HepG2 (cell line): ENCODE data around the gene TREX2. TPM values are rescaled to one million over a fixed set of nuclear protein-coding genes. Genes with fewer than 3 reads are reported as not detected.

Experiments
- ATAC-seq: fragments of 200-7000 bp; cut with Tn5 transposase; 3 replicates; pipeline ENCODE4 v1.9.1; 2020; ENCODE audit warnings: mild to moderate bottlenecking, moderate library complexity
- BruUV-seq: library from RNA; stranded (reverse); fragments of 400-500 nt; replicated peaks from 2 replicates; lab custom pipeline; 2021; lab: Mats Ljungman, UMichigan
- CTCF ChIA-PET: fragments of 300-600 bp; formaldehyde crosslinking; extraction: SDS; loops from one replicate; lab custom pipeline; 2021; ENCODE audit warnings: low total read pairs, inconsistent platforms, low intra/inter-chr PET ratio; lab: Yijun Ruan, JAX
- POLR2A ChIA-PET: fragments of 350-600 bp; sonication (Branson Sonifier 250); formaldehyde crosslinking; loops from one replicate; lab custom pipeline; 2020; ENCODE audit warnings: antibody characterized with exemption, inconsistent platforms; lab: Yijun Ruan, JAX
- DNase-seq: peaks from one replicate; pipeline ENCODE4 v3.0.0-alpha.2; 2015; ENCODE audit warnings: low spot score
- FAIRE-seq: peaks from 3 replicates; lab custom pipeline; 2011; peaks lifted over from hg19 to GRCh38; lab: Jason Lieb, UNC
- H2AFZ ChIP-seq: one replicate; pipeline ENCODE4 v1.6.1; 2011; ENCODE audit warnings: low read length, inconsistent platforms
- H3K27ac ChIP-seq: fragments of 300-600 bp; 3 replicates; pipeline ENCODE4 v1.8.0; 2011; ENCODE audit warnings: mixed run types, mild to moderate bottlenecking, mixed read lengths, low read length, inconsistent platforms; ENCODE audit not compliant: insufficient read depth; ENCODE audit errors: extremely low read length
- H3K27me3 ChIP-seq, 2 experiments: fragments of 200-600 bp in 1 of 2; 2 replicates in 1 of 2; 3 replicates in 1 of 2; pipeline versions ENCODE4 v1.6.0 to v1.8.0; 2011; ENCODE audit warnings: low read length in 2 of 2, mild to moderate bottlenecking in 2 of 2, moderate library complexity in 2 of 2, inconsistent platforms in 1 of 2; ENCODE audit not compliant: insufficient read depth in 2 of 2, control insufficient read depth in 1 of 2
- H3K36me3 ChIP-seq, 2 experiments: fragments of 200-600 bp in 1 of 2; replicated peaks in 1 of 2; 2 replicates in 1 of 2; 3 replicates in 1 of 2; pipeline versions ENCODE4 v1.5.1 to v1.8.0; 2011; ENCODE audit warnings: low read length in 2 of 2, inconsistent platforms in 1 of 2; ENCODE audit not compliant: insufficient read depth in 2 of 2, control insufficient read depth in 1 of 2
- H3K4me1 ChIP-seq: 2 replicates; pipeline ENCODE4 v1.5.1; 2012; ENCODE audit warnings: low read length, inconsistent platforms; ENCODE audit not compliant: insufficient read depth
- H3K4me2 ChIP-seq: 2 replicates; pipeline ENCODE4 v1.6.0; 2011; ENCODE audit warnings: low read depth, low read length, inconsistent platforms
- H3K4me3 ChIP-seq, 3 experiments: fragments of 200-600 bp in 1 of 3; sonication (generic), shearing (Covaris generic) in 1 of 3; replicated peaks in 1 of 3; 2 replicates each; pipeline ENCODE4 v1.5.1; 2011 to 2016; ENCODE audit warnings: low read length in 3 of 3, inconsistent platforms in 2 of 3, low read depth in 2 of 3, mild to moderate bottlenecking in 2 of 3, control low read depth in 1 of 3, mixed read lengths in 1 of 3; ENCODE audit not compliant: insufficient read depth in 1 of 3
- H3K79me2 ChIP-seq: one replicate; pipeline ENCODE4 v1.6.1; 2011; ENCODE audit warnings: low read length, inconsistent platforms; ENCODE audit not compliant: insufficient read depth
- H3K9ac ChIP-seq: 2 replicates; pipeline ENCODE4 v1.6.0; 2011; ENCODE audit warnings: mild to moderate bottlenecking, low read depth, low read length, inconsistent platforms; ENCODE audit not compliant: insufficient read depth
- H3K9me3 ChIP-seq: 2 replicates; pipeline ENCODE4 v1.5.1; 2012; ENCODE audit warnings: mild to moderate bottlenecking, low read length
- H4K20me1 ChIP-seq: 2 replicates; pipeline ENCODE4 v1.6.0; 2011; ENCODE audit warnings: inconsistent platforms, mild to moderate bottlenecking, low read length, moderate library complexity; ENCODE audit not compliant: insufficient read depth
- GMEB2 ChIP-seq: IDR thresholded peaks from 2 replicates; pipeline ENCODE4 v1.6.1; 2016; ENCODE audit warnings: missing biosample characterization, missing genetic modification reagents, low read depth
- NFIB ChIP-seq: sonication (generic); formaldehyde crosslinking; IDR thresholded peaks from 2 replicates; pipeline ENCODE4 v1.9.0; 2021; ENCODE audit warnings: missing genetic modification reagents, mild to moderate bottlenecking, borderline replicate concordance
- TOE1 ChIP-seq: sonication (generic); formaldehyde crosslinking; IDR thresholded peaks from 2 replicates; pipeline ENCODE4 v1.4.0; 2020; ENCODE audit warnings: mild to moderate bottlenecking, missing genetic modification reagents
- ZBTB3 ChIP-seq: sonication (generic); formaldehyde crosslinking; IDR thresholded peaks from 2 replicates; pipeline ENCODE4 v1.4.0; 2020; ENCODE audit warnings: low read depth, mild to moderate bottlenecking, moderate library complexity, missing genetic modification reagents, borderline replicate concordance
- ZFY ChIP-seq: sonication (generic); formaldehyde crosslinking; IDR thresholded peaks from 2 replicates; pipeline ENCODE4 v1.4.0; 2020; ENCODE audit warnings: missing genetic modification reagents
- ZNF121 ChIP-seq: sonication (generic); formaldehyde crosslinking; IDR thresholded peaks from 2 replicates; pipeline ENCODE4 v1.5.0; 2020; ENCODE audit warnings: mild to moderate bottlenecking, missing genetic modification reagents
- ZNF143 ChIP-seq: sonication (generic); formaldehyde crosslinking; IDR thresholded peaks from 2 replicates; pipeline ENCODE4 v1.4.0; 2020; ENCODE audit warnings: missing genetic modification reagents
- ZNF230 ChIP-seq: sonication (generic); formaldehyde crosslinking; IDR thresholded peaks from 2 replicates; pipeline ENCODE4 v1.4.0; 2020; ENCODE audit warnings: mild to moderate bottlenecking, missing genetic modification reagents
- ZNF234 ChIP-seq: sonication (generic); formaldehyde crosslinking; conservative IDR thresholded peaks from 2 replicates; pipeline ENCODE4 v1.5.1; 2020; ENCODE audit warnings: mild to moderate bottlenecking, missing genetic modification reagents
- ZNF598 ChIP-seq: sonication (generic); formaldehyde crosslinking; IDR thresholded peaks from 2 replicates; pipeline ENCODE4 v1.5.1; 2020; ENCODE audit warnings: mild to moderate bottlenecking, missing genetic modification reagents, borderline replicate concordance
- ZNF607 ChIP-seq: sonication (generic); formaldehyde crosslinking; IDR thresholded peaks from 2 replicates; pipeline ENCODE4 v1.5.1; 2020; ENCODE audit warnings: missing genetic modification reagents, mild to moderate bottlenecking, borderline replicate concordance
- WGBS: methylation state at CpG from one replicate; pipeline ENCODE4 v1.1.6; 2017; ENCODE audit warnings: low lambda C conversion rate; 5-methylcytosine and 5-hydroxymethylcytosine counted together
- in situ Hi-C: cut with HindIII; loops from 2 replicates; pipeline ENCODE4 v1.10.0; 2017; ENCODE audit warnings: low pct_unique_long_range_greater_than_20kb; ENCODE audit not compliant: extremely low pct_ligation_motif_present
- intact Hi-C: fragments of 100-400 bp; cut with micrococcal nuclease; formaldehyde crosslinking; loops from one replicate; pipeline ENCODE4 v1.10.0; 2022; ENCODE audit not compliant: unreplicated experiment
- polyA plus RNA-seq, 8 experiments: library from polyadenylated mRNA; depleted of rRNA in 3 of 8; stranded (reverse) in 7 of 8; unstranded in 1 of 8; fragments of >200 nt; fragmentation: Illumina TruSeq in 4 of 8; extraction: Trizol in 4 of 8; gene quantifications; 2 replicates each; pipeline versions ENCODE4 v1.2.1 to v1.2.3, GENCODE V29; 2011 to 2016; ENCODE audit warnings: low read depth in 4 of 8, missing spikeins in 1 of 8, mixed read lengths in 1 of 8; ENCODE audit not compliant: insufficient read depth in 1 of 8
- total RNA-seq, 5 experiments: library from RNA; depleted of rRNA; stranded (reverse); fragments of >200 nt; fragmentation: Illumina TruSeq; extraction: Trizol; gene quantifications; 2 replicates each; pipeline ENCODE4 v1.2.3, GENCODE V29; 2016; ENCODE audit warnings: low read depth in 1 of 5

Gene TREX2
- total and polyA plus RNA-seq, 2 of the 13 experiments (the other 11 are each of a cell fraction or from before 2014, with no cell fraction given), result 0.13 to 0.18 TPM

- no peak for ATAC-seq
- no peaks in the 10 kb centered on the region for H3K9me3 ChIP-seq
- H3K4me1 ChIP-seq, result no peaks in the 10 kb centered on the region
- TF ChIP-seq GMEB2 (CRISPR knock-in tag), result no peak
- TF ChIP-seq ZNF230, result no peak
- no peak for TF ChIP-seq ZNF143 (CRISPR knock-in tag)
- TF ChIP-seq ZNF598 (CRISPR knock-in tag), result no peak
- TF ChIP-seq ZNF234 (CRISPR knock-in tag), result no peak
- TF ChIP-seq TOE1 (CRISPR knock-in tag), result no peak
- no peak for TF ChIP-seq ZNF607 (CRISPR knock-in tag)
- no peak for TF ChIP-seq ZNF121 (CRISPR knock-in tag)
- no peak for TF ChIP-seq ZBTB3 (CRISPR knock-in tag)
- no peak for TF ChIP-seq ZFY (CRISPR knock-in tag)
- TF ChIP-seq NFIB, result no peak
- peaks cover 0 to 2% of the 10 kb centered on the region in 2 experiments; a peak in 3 of 5 replicates for H3K36me3 ChIP-seq
- H4K20me1 ChIP-seq, result no peaks in the 10 kb centered on the region
- H3K4me3 ChIP-seq, result no peak overlapping the region
- in situ Hi-C loops, result no loop called here
- H3K27ac ChIP-seq, result no peak overlapping the region
- DNase-seq, result no peak
- POLR2A ChIA-PET, result no interaction called here
- CTCF ChIA-PET, result no interaction called here
- intact Hi-C loops, result no loop called here
- BruUV-seq, result no TSS peak
- no peak for FAIRE-seq
- no peak overlapping the region for H2AFZ ChIP-seq
- H3K79me2 ChIP-seq, result no peaks in the 10 kb centered on the region
- WGBS, result no CpG with 5 or more reads among the region's 19 CpGs
- no peak overlapping the region for H3K4me2 ChIP-seq
- no peak overlapping the region for H3K9ac ChIP-seq
- H3K27me3 ChIP-seq, result no peaks in the 10 kb centered on the region; a peak in 1 of 5 replicates
These were observed 20.0 kb upstream of the TREX2 start for GRCh38 chrX:153465691-153466380.
